NCI-H345 treated with DMSO at 0.1 percent for 48 hours (cell line): ENCODE measurements around the gene MAB21L2.

Experiments
- DNase-seq: peaks from one replicate; lab custom pipeline; 2025; ENCODE audit not compliant: unreplicated experiment; lab: John Stamatoyannopoulos, UW

MAB21L2 gene

GRCh38 chr4:150574678-150575077 is 7.3 kb upstream of the MAB21L2 start:
- DNase-seq: no peak

- DNase-seq: no peak
These were observed 4.2 kb upstream of the MAB21L2 start for GRCh38 chr4:150577796-150578195.

GRCh38 chr4:150578745-150579501 is 3.0 kb upstream of the MAB21L2 start:
- no peak for DNase-seq

- DNase-seq: no peak
These were observed 2.3 kb upstream of the MAB21L2 start for GRCh38 chr4:150579551-150580234.

GRCh38 chr4:150580306-150580705 is 1.6 kb upstream of the MAB21L2 start:
- DNase-seq: no peak

- DNase-seq: no peak
These were observed 820 bp upstream of the MAB21L2 start for GRCh38 chr4:150581056-150581605.

GRCh38 chr4:150581641-150582051 is 305 bp upstream of the MAB21L2 start:
- no peak for DNase-seq

- no peak for DNase-seq
These were observed 929 bp downstream of the MAB21L2 start for GRCh38 chr4:150582873-150583286.

GRCh38 chr4:150583287-150584110 is 1.5 kb downstream of the MAB21L2 start:
- no peak for DNase-seq

GRCh38 chr4:150584111-150584915 is 2.4 kb downstream of the MAB21L2 start:
- DNase-seq: no peak

- DNase-seq: no peak
These were observed 3.7 kb downstream of the MAB21L2 start for GRCh38 chr4:150585611-150586010.

GRCh38 chr4:150586162-150586810 is 4.3 kb downstream of the MAB21L2 start:
- no peak for DNase-seq

GRCh38 chr4:150588316-150588715 is 6.4 kb downstream of the MAB21L2 start:
- DNase-seq: no peak

- no peak for DNase-seq
These were observed 7.2 kb downstream of the MAB21L2 start for GRCh38 chr4:150589157-150589556.

- no peak for DNase-seq
These were observed 8.7 kb downstream of the MAB21L2 start for GRCh38 chr4:150590631-150591030.

- peak; percentile 28 for DNase-seq
These were observed 9.5 kb downstream of the MAB21L2 start for GRCh38 chr4:150591406-150591805.

- no peak for DNase-seq
These were observed 10.0 kb downstream of the MAB21L2 start for GRCh38 chr4:150591904-150592303.

- no peak for DNase-seq
These were observed 12.0 kb downstream of the MAB21L2 start for GRCh38 chr4:150593996-150594395.

- no peak for DNase-seq
These were observed 17.0 kb downstream of the MAB21L2 start for GRCh38 chr4:150598909-150599308.

- DNase-seq: no peak
These were observed 17.6 kb downstream of the MAB21L2 start for GRCh38 chr4:150599547-150599946.
